ENCODE measurements around the gene EAF1. TPM values are rescaled to one million over a fixed set of nuclear protein-coding genes. Genes with fewer than 3 reads are reported as not detected.
A peak's percentile ranks its signal among the peaks of the same experiment; 100 is the strongest.

Gene EAF1
- total and polyA plus RNA-seq, 2 of the 8 experiments (the other 6 are each of a cell fraction or from before 2014, with no cell fraction given), result 13.9 to 26.8 TPM

- Histone ChIP-seq H2BK12ac (ENCODE audit: low read depth, low read length) (no peak overlapping the region), H3K18ac (ENCODE audit: extremely low read depth, low read length) (no peak overlapping the region), H2BK5ac (ENCODE audit: low read depth, low read length) (no peak overlapping the region), H2BK120ac (replicated peaks; ENCODE audit: low read depth, low read length) (no peak overlapping the region), H4K20me1 (replicated peaks in 1 of 2; ENCODE audit: control insufficient read depth in 1 of 2, insufficient read depth in 2 of 2, low read length in 2 of 2) (no peaks in the 10 kb centered on the region), H3K56ac (replicated peaks; ENCODE audit: insufficient read length, low read depth, low read length) (no peak overlapping the region), H4K91ac (replicated peaks; ENCODE audit: insufficient read length, low read length) (no peak overlapping the region), H2AFZ (ENCODE audit: low read length) (no peak overlapping the region), H2BK15ac (ENCODE audit: low read length) (no peak overlapping the region), H2BK20ac (ENCODE audit: low read length) (no peak overlapping the region), H3K79me2 (ENCODE audit: control insufficient read depth in 1 of 2, insufficient read depth in 2 of 2, low read length in 2 of 2) (peaks cover 11 to 51% of the 10 kb centered on the region in 2 experiments), H3K9ac (replicated peaks in 1 of 4; ENCODE audit: extremely low read depth in 1 of 4, low read depth in 3 of 4, low read length in 3 of 4) (no peak overlapping the region), H3K4me2 (ENCODE audit: insufficient read depth in 1 of 2, low read depth in 2 of 2, low read length in 2 of 2) (peak overlapping the region; percentile 77 to 80; a peak in 2 of 4 replicates), H3K4ac (replicated peaks; ENCODE audit: insufficient read length, low read depth, low read length) (no peak overlapping the region), H3K14ac (ENCODE audit: insufficient read length) (no peak overlapping the region), H4K5ac (ENCODE audit: insufficient read length, low read depth, low read length) (no peak overlapping the region), H3K4me1 (replicated peaks in 1 of 4; ENCODE audit: control insufficient read depth in 3 of 4, insufficient read depth in 4 of 4, low read length in 3 of 4) (peaks cover 0 to 7% (median 4%) of the 10 kb centered on the region in 4 experiments; a peak in 5 of 7 replicates), H3K27ac (ENCODE audit: low read depth, low read length) (no peak overlapping the region), H3K9me3 (ENCODE audit: insufficient read depth in 2 of 2, low read depth in 1 of 2, low read length in 1 of 2) (no peaks in the 10 kb centered on the region), H3K79me1 (ENCODE audit: low read depth, low read length) (peaks cover 2% of the 10 kb centered on the region; the same call in 1 of the 2 replicates), H3K27me3 (replicated peaks in 1 of 4; ENCODE audit: control insufficient read depth in 3 of 4, extremely low read depth in 1 of 4, insufficient read depth in 3 of 4, low read length in 3 of 4) (no peaks in the 10 kb centered on the region), H4K8ac (ENCODE audit: extremely low read depth, insufficient read depth, low read length) (no peak overlapping the region), H2AK5ac (ENCODE audit: low read depth, low read length) (no peak overlapping the region), H3K4me3 (ENCODE audit: extremely low read depth in 1 of 4, insufficient read depth in 2 of 4, low read depth in 3 of 4, low read length in 4 of 4) (peak overlapping the region; percentile 79 to 99 (median 96); a peak in 5 of 8 replicates), H3K23me2 (ENCODE audit: low read depth, low read length) (peaks cover 3% of the 10 kb centered on the region), H3K36me3 (ENCODE audit: control insufficient read depth in 2 of 4, insufficient read depth in 4 of 4, low read length in 3 of 4) (peaks cover 7 to 41% (median 11%) of the 10 kb centered on the region in 4 experiments; a peak in 7 of 8 replicates), H3K23ac (ENCODE audit: insufficient read length) (no peak overlapping the region)
- POLR2A ChIA-PET (ENCODE audit: partially characterized antibody), result no interaction called here
- CTCF ChIA-PET (ENCODE audit: partially characterized antibody), result interaction anchor here (0.7 to 1.8 kb wide), 4 partner anchors 14 to 162 kb away, joined by 3 to 7 read pairs (median 4); no protein-coding TSS in a partner anchor
- DNase-seq (ENCODE audit: low read depth in 1 of 2, low spot score in 2 of 2), result no peak
- 81% methylated on average over 6 of the region's 6 CpGs; no CpG with 5 or more reads in 1 of the 2 experiments for WGBS, 2 experiments (ENCODE audit: extremely low coverage in 1 of 2, insufficient coverage in 1 of 2, insufficient read length in 1 of 2, insufficient replicate concordance in 2 of 2, low coverage in 1 of 2, low lambda C conversion rate in 2 of 2, missing lambda C conversion rate in 1 of 2)
- TF ChIP-seq SRF (IDR thresholded peaks at IDR 0.05; ENCODE audit: low read depth, low read length) (no peak), KDM1A (IDR thresholded peaks at IDR 0.05; ENCODE audit: borderline replicate concordance, low read length) (no peak), GTF2F1 (IDR thresholded peaks at IDR 0.05; ENCODE audit: borderline replicate concordance, low read depth, low read length) (no peak), ATF3 (IDR thresholded peaks at IDR 0.05; ENCODE audit: insufficient read depth, low read depth, low read length) (no peak), USF2 (IDR thresholded peaks at IDR 0.05; ENCODE audit: low read length) (no peak), TAF7 (optimal IDR thresholded peaks at IDR 0.05; ENCODE audit: borderline replicate concordance, low read depth, low read length) (no peak), KDM5A (IDR thresholded peaks at IDR 0.05; ENCODE audit: low read length) (no peak), MAFK (IDR thresholded peaks at IDR 0.05; ENCODE audit: low read depth, low read length) (no peak), SIN3A (conservative IDR thresholded peaks at IDR 0.05 in 1 of 2, IDR thresholded peaks at IDR 0.05 in 1 of 2; ENCODE audit: low read depth in 1 of 2, low read length in 2 of 2) (no peak), TBP (IDR thresholded peaks at IDR 0.05; ENCODE audit: low read depth, low read length) (no peak)
- FAIRE-seq, result no peak
Measured at GRCh38 chr3:15429080-15429479, 1.7 kb downstream of the EAF1 start.

Data from H1 (cell line).